Thoracic aorta (tissue), 2 donors: ENCODE data around the gene SDF2L1. TPM values are rescaled to one million over a fixed set of nuclear protein-coding genes. Genes with fewer than 3 reads are reported as not detected.
"Not testable (repeated sequence)": the region's sequence is repeated elsewhere in the genome, so short reads cannot be mapped to it uniquely, and the experiment has no call there.

Source experiments
- ATAC-seq: fragments of 150-250 bp; one replicate; pipeline ENCODE4 v1.8.0; 2017; ENCODE audit warnings: low read depth; ENCODE audit not compliant: insufficient number of reproducible peaks, low FRiP score
- DNase-seq: peaks from one replicate; pipeline ENCODE4 v3.0.0-alpha.2; 2020; ENCODE audit warnings: low spot score
- H3K27ac ChIP-seq, 2 donors: fragments of 200-600 bp; sonication (generic); 1 replicate in 1 of 2; 2 replicates in 1 of 2; pipeline ENCODE4 v1.5.1; 2016; ENCODE audit warnings: mild to moderate bottlenecking in 2 of 2, moderate library complexity in 2 of 2
- H3K27me3 ChIP-seq: fragments of 200-600 bp; sonication (generic); replicated peaks from 2 replicates; pipeline ENCODE4 v1.6.0; 2016; ENCODE audit warnings: mild to moderate bottlenecking; ENCODE audit not compliant: insufficient read depth
- H3K36me3 ChIP-seq: fragments of 200-600 bp; sonication (generic); one replicate; pipeline ENCODE4 v1.5.1; 2016
- H3K4me1 ChIP-seq, 2 donors: fragments of 200-600 bp; sonication (generic); 1 replicate in 1 of 2; 2 replicates in 1 of 2; pipeline versions ENCODE4 v1.5.1 to v1.6.0; 2016; ENCODE audit warnings: low read depth in 2 of 2, mild to moderate bottlenecking in 1 of 2; ENCODE audit not compliant: control insufficient read depth in 1 of 2
- H3K4me3 ChIP-seq: fragments of 200-600 bp; sonication (generic); 2 replicates; pipeline ENCODE4 v1.5.1; 2016; ENCODE audit warnings: mild to moderate bottlenecking
- H3K9me3 ChIP-seq: fragments of 200-600 bp; sonication (generic); 2 replicates; pipeline ENCODE4 v1.5.1; 2016
- CTCF ChIP-seq: fragments of 200-600 bp; sonication (generic); IDR thresholded peaks from one replicate; pipeline ENCODE4 v1.5.1; 2019; ENCODE audit warnings: antibody characterized with exemption
- total RNA-seq, 2 donors: library from RNA; depleted of rRNA; stranded (reverse); fragments of >200 nt; gene quantifications; one replicate each; pipeline versions ENCODE4 v1.1.0 to v1.2.3, GENCODE V29; 2016

The SDF2L1 gene
- total RNA-seq, 2 donors from 2014 or later = 40.9 to 54.0 TPM

GRCh38 chr22:21635771-21636510, 6.2 kb upstream of the SDF2L1 start:
- no peaks in the 10 kb centered on the region for H3K36me3 ChIP-seq
- no peaks in the 10 kb centered on the region for H3K27me3 ChIP-seq
- H3K4me1 ChIP-seq = no peaks in the 10 kb centered on the region
- no peak overlapping the region for H3K4me3 ChIP-seq
- no peaks in the 10 kb centered on the region for H3K9me3 ChIP-seq
- TF ChIP-seq CTCF = no peak
- DNase-seq = no peak
- no peak for ATAC-seq
- H3K27ac ChIP-seq = no peak overlapping the region

- no peak for TF ChIP-seq CTCF
- Histone ChIP-seq H3K4me3 (no peak overlapping the region), H3K4me1 (peaks cover 0 to 8% of the 10 kb centered on the region in 2 donors), H3K36me3 (no peaks in the 10 kb centered on the region), H3K27me3 (no peaks in the 10 kb centered on the region), H3K27ac (no peak overlapping the region), H3K9me3 (no peaks in the 10 kb centered on the region)
- DNase-seq (no peak), ATAC-seq (no peak)
These were observed 5.4 kb upstream of the SDF2L1 start for GRCh38 chr22:21636629-21637218.

GRCh38 chr22:21637450-21637849, 4.7 kb upstream of the SDF2L1 start:
- H3K27ac ChIP-seq, H3K4me1 ChIP-seq, ATAC-seq, H3K4me3 ChIP-seq, H3K9me3 ChIP-seq, H3K36me3 ChIP-seq, H3K27me3 ChIP-seq, DNase-seq: not testable (repeated sequence)

GRCh38 chr22:21639359-21639758, 2.7 kb upstream of the SDF2L1 start:
- no peaks in the 10 kb centered on the region for H3K36me3 ChIP-seq
- no peak overlapping the region for H3K4me3 ChIP-seq
- no peaks in the 10 kb centered on the region for H3K27me3 ChIP-seq
- H3K9me3 ChIP-seq = no peaks in the 10 kb centered on the region
- no peak overlapping the region for H3K27ac ChIP-seq
- no peak for ATAC-seq
- H3K4me1 ChIP-seq = peaks cover 0 to 17% of the 10 kb centered on the region in 2 donors
- no peak for DNase-seq
- TF ChIP-seq CTCF = no peak

GRCh38 chr22:21640810-21641209, 1.3 kb upstream of the SDF2L1 start:
- Histone ChIP-seq H3K4me1 (peaks cover 0 to 17% of the 10 kb centered on the region in 2 donors), H3K27ac (no peak overlapping the region), H3K4me3 (no peak overlapping the region), H3K27me3 (no peaks in the 10 kb centered on the region), H3K9me3 (no peaks in the 10 kb centered on the region), H3K36me3 (no peaks in the 10 kb centered on the region)
- TF ChIP-seq CTCF = no peak
- DNase-seq = no peak
- ATAC-seq = no peak
